ENCODE data around the gene SH3RF1.
"Not testable (repeated sequence)": the region's sequence is repeated elsewhere in the genome, so short reads cannot be mapped to it uniquely, and the experiment has no call there.

Gene SH3RF1

DNA sequence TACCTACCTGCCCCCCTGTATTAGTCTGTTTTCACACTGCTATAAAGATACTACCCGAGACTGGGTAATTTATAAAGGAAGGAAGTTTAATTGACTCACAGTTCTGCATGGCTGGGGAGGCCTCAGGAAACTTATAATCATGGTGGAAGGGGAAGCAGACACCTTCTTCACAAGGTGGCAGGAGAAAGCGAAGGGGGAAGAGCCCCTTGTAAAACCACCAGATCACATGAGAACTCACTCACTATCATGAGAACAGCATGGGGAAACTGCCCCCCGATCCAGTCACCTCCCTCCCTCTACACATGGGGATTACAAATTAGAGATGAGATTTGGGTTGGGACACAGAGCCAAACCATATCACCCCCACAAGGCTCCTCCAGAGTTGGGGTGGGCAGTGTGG, 17.2 kb upstream of the SH3RF1 start:
- not testable (repeated sequence) for H2BK12ac ChIP-seq (ENCODE audit: low read length); H3K14ac ChIP-seq (ENCODE audit: low read length); H3K79me1 ChIP-seq (ENCODE audit: low read length); H3K27ac ChIP-seq (ENCODE audit: low read depth, low read length); DNase-seq; H3K79me2 ChIP-seq (ENCODE audit: control insufficient read depth, insufficient read depth, low read length, poor library complexity); H3K4me1 ChIP-seq (ENCODE audit: control insufficient read depth in 1 of 2, insufficient read depth in 2 of 2, low read length in 2 of 2); H2BK5ac ChIP-seq (ENCODE audit: low read depth, low read length, poor library complexity); H3K27me3 ChIP-seq (ENCODE audit: insufficient read depth, low read length); H3K23ac ChIP-seq (ENCODE audit: low read length); H3K18ac ChIP-seq (ENCODE audit: low read length); H4K91ac ChIP-seq (ENCODE audit: low read depth, low read length); H2BK120ac ChIP-seq (ENCODE audit: insufficient read depth, low read length, poor library complexity); H3K4ac ChIP-seq (ENCODE audit: low read depth, low read length); H4K8ac ChIP-seq (ENCODE audit: low read depth, low read length); H2AK5ac ChIP-seq (ENCODE audit: low read length); H3K9me3 ChIP-seq (ENCODE audit: insufficient read depth, low read depth, low read length); H3K36me3 ChIP-seq (ENCODE audit: control insufficient read depth in 1 of 2, insufficient read depth in 2 of 2, low read length in 2 of 2); H2AFZ ChIP-seq (ENCODE audit: insufficient read depth, low read length, poor library complexity); H4K12ac ChIP-seq (ENCODE audit: low read depth, low read length); H3K9ac ChIP-seq (ENCODE audit: low read length); H3K4me2 ChIP-seq (ENCODE audit: low read length); H3K4me3 ChIP-seq (ENCODE audit: low read depth, low read length)
- no CpG with 5 or more reads among the region's 3 CpGs for WGBS (ENCODE audit: extremely low coverage, insufficient coverage, insufficient read length)

DNA sequence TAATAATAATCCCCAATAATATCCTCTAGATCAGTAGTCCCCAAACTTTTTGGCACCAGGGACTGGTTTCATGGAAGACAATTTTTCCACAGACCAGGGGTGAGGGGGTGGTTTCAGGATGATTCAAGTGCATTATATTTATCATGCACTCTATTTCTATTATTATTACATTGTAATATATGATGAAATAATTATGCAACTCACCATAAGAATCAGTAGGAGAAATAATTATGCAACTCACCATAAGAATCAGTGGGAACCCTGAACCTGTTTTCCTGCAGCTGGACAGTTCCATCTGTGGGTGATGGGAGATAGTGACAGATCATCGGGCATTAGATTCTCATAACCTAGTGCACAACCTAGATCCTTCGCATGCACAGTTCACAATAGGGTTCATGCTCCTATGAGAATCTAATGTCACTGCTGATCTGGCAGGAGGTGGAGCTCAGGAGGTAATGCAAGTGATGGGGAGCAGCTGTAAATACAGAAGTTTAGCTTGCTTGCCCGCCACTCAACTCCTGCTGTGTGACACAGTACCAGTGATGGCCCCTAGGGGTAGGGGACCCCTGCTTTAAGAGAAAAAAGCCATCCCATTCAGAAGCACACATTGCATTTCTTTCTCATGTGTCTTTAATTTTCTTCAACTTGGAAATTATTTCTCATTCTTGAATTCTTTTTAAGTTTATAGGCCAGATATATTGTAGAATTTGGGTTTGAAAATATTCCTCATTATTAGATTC, 16.0 kb upstream of the SH3RF1 start:
- Histone ChIP-seq H3K27ac (ENCODE audit: low read depth, low read length) (no peak overlapping the region), H3K23ac (ENCODE audit: low read length) (no peak overlapping the region), H3K4ac (ENCODE audit: low read depth, low read length) (no peak overlapping the region), H3K14ac (ENCODE audit: low read length) (no peak overlapping the region), H3K9me3 (ENCODE audit: insufficient read depth, low read depth, low read length) (peaks cover 1% of the 10 kb centered on the region), H2AFZ (ENCODE audit: insufficient read depth, low read length, poor library complexity) (no peak overlapping the region), H2AK5ac (ENCODE audit: low read length) (no peak overlapping the region), H3K4me3 (ENCODE audit: low read depth, low read length) (no peak overlapping the region), H3K27me3 (ENCODE audit: insufficient read depth, low read length) (no peaks in the 10 kb centered on the region), H3K4me2 (ENCODE audit: low read length) (no peak overlapping the region), H3K79me1 (ENCODE audit: low read length) (no peaks in the 10 kb centered on the region), H2BK5ac (ENCODE audit: low read depth, low read length, poor library complexity) (no peak overlapping the region), H3K79me2 (ENCODE audit: control insufficient read depth, insufficient read depth, low read length, poor library complexity) (no peaks in the 10 kb centered on the region), H3K18ac (ENCODE audit: low read length) (no peak overlapping the region), H2BK12ac (ENCODE audit: low read length) (no peak overlapping the region), H3K4me1 (ENCODE audit: control insufficient read depth in 1 of 2, insufficient read depth in 2 of 2, low read length in 2 of 2) (no peaks in the 10 kb centered on the region), H3K9ac (ENCODE audit: low read length) (no peak overlapping the region), H4K91ac (ENCODE audit: low read depth, low read length) (no peak overlapping the region), H3K36me3 (ENCODE audit: control insufficient read depth in 1 of 2, insufficient read depth in 2 of 2, low read length in 2 of 2) (no peaks in the 10 kb centered on the region), H2BK120ac (ENCODE audit: insufficient read depth, low read length, poor library complexity) (no peak overlapping the region), H4K12ac (ENCODE audit: low read depth, low read length) (no peak overlapping the region), H4K8ac (ENCODE audit: low read depth, low read length) (no peak overlapping the region)
- peak in 1 of 2 donors; percentile 9 for DNase-seq
- WGBS (ENCODE audit: extremely low coverage, insufficient coverage, insufficient read length): no CpG with 5 or more reads among the region's 3 CpGs

DNA sequence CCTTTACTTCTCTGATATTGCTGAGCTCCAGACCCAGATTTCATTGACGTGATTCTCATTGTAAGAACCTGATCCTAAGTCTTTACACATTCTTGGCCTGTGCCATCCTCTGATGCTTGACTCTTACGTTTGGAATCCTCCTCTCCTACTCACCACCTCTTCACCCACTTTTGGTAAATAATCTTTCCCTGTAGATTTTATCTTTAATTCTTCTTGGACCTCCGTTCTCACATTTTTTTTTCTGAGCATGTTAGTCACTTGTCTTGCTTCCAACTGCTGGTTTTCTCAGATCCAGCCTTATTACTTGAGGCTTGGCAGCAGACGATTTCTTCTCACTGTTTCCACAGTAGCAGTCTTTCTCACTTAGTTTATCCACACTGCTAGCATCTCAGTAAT, 12.4 kb upstream of the SH3RF1 start:
- H3K4me1 ChIP-seq (ENCODE audit: control insufficient read depth in 1 of 2, insufficient read depth in 2 of 2, low read length in 2 of 2): no peaks in the 10 kb centered on the region
- DNase-seq: peak; percentile 53 to 80
- no peak overlapping the region for H2BK5ac ChIP-seq (ENCODE audit: low read depth, low read length, poor library complexity)
- no peak overlapping the region for H2AFZ ChIP-seq (ENCODE audit: insufficient read depth, low read length, poor library complexity)
- H3K4ac ChIP-seq (ENCODE audit: low read depth, low read length): no peak overlapping the region
- no peak overlapping the region for H3K18ac ChIP-seq (ENCODE audit: low read length)
- H3K79me2 ChIP-seq (ENCODE audit: control insufficient read depth, insufficient read depth, low read length, poor library complexity): no peaks in the 10 kb centered on the region
- H4K8ac ChIP-seq (ENCODE audit: low read depth, low read length): no peak overlapping the region
- no peak overlapping the region for H4K12ac ChIP-seq (ENCODE audit: low read depth, low read length)
- peaks cover 1% of the 10 kb centered on the region for H3K9me3 ChIP-seq (ENCODE audit: insufficient read depth, low read depth, low read length)
- no peak overlapping the region for H2BK12ac ChIP-seq (ENCODE audit: low read length)
- no peak overlapping the region for H3K9ac ChIP-seq (ENCODE audit: low read length)
- H2AK5ac ChIP-seq (ENCODE audit: low read length): no peak overlapping the region
- no peak overlapping the region for H3K27ac ChIP-seq (ENCODE audit: low read depth, low read length)
- no peak overlapping the region for H3K23ac ChIP-seq (ENCODE audit: low read length)
- no peaks in the 10 kb centered on the region for H3K27me3 ChIP-seq (ENCODE audit: insufficient read depth, low read length)
- H3K36me3 ChIP-seq (ENCODE audit: control insufficient read depth in 1 of 2, insufficient read depth in 2 of 2, low read length in 2 of 2): no peaks in the 10 kb centered on the region
- H3K14ac ChIP-seq (ENCODE audit: low read length): no peak overlapping the region
- H3K4me2 ChIP-seq (ENCODE audit: low read length): no peak overlapping the region
- no peaks in the 10 kb centered on the region for H3K79me1 ChIP-seq (ENCODE audit: low read length)
- no peak overlapping the region for H4K91ac ChIP-seq (ENCODE audit: low read depth, low read length)
- no peak overlapping the region for H2BK120ac ChIP-seq (ENCODE audit: insufficient read depth, low read length, poor library complexity)
- no CpG with 5 or more reads among the region's 4 CpGs for WGBS (ENCODE audit: extremely low coverage, insufficient coverage, insufficient read length)
- no peak overlapping the region for H3K4me3 ChIP-seq (ENCODE audit: low read depth, low read length)

DNA sequence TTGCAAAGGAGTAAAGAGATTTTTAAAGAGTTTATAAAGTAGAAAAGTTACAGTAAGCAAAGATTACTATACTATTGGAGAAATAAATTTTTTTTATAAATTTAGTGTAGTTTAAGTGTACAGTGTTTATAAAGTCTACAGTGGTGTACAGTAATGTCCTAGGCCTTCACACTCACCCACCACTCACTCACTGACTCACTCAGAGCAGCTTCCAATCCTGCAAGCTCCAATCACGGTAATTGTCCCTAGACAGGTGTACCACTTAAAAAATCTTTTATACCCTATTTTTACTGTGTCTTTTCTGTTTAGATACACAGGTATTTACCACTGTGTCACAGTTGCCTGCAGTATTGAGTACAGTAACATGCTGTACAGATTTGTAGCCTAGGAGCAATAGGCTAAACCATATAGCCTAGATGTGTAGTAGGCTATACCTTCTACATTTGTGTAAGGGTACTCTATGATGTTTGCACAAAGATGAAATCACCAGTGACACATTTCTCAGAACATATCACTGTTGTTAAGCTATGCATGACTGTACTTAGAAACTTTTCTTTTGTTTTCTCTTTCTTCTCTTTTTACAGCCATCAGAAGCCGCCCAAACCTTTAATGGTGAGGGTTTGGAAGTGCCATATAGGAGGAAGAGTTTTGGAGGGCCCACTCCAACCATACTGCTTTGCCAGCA, 11.8 kb upstream of the SH3RF1 start:
- no peak overlapping the region for H2BK120ac ChIP-seq (ENCODE audit: insufficient read depth, low read length, poor library complexity)
- DNase-seq: peak in 1 of 2 donors; percentile 70
- no peak overlapping the region for H2BK12ac ChIP-seq (ENCODE audit: low read length)
- H3K18ac ChIP-seq (ENCODE audit: low read length): no peak overlapping the region
- no peak overlapping the region for H4K12ac ChIP-seq (ENCODE audit: low read depth, low read length)
- no peak overlapping the region for H3K14ac ChIP-seq (ENCODE audit: low read length)
- no peaks in the 10 kb centered on the region for H3K79me2 ChIP-seq (ENCODE audit: control insufficient read depth, insufficient read depth, low read length, poor library complexity)
- H3K23ac ChIP-seq (ENCODE audit: low read length): no peak overlapping the region
- H4K91ac ChIP-seq (ENCODE audit: low read depth, low read length): no peak overlapping the region
- H2AK5ac ChIP-seq (ENCODE audit: low read length): no peak overlapping the region
- H3K4me3 ChIP-seq (ENCODE audit: low read depth, low read length): no peak overlapping the region
- peaks cover 1% of the 10 kb centered on the region for H3K9me3 ChIP-seq (ENCODE audit: insufficient read depth, low read depth, low read length)
- H3K27ac ChIP-seq (ENCODE audit: low read depth, low read length): no peak overlapping the region
- no peaks in the 10 kb centered on the region for H3K36me3 ChIP-seq (ENCODE audit: control insufficient read depth in 1 of 2, insufficient read depth in 2 of 2, low read length in 2 of 2)
- H2AFZ ChIP-seq (ENCODE audit: insufficient read depth, low read length, poor library complexity): no peak overlapping the region
- H4K8ac ChIP-seq (ENCODE audit: low read depth, low read length): no peak overlapping the region
- no peaks in the 10 kb centered on the region for H3K79me1 ChIP-seq (ENCODE audit: low read length)
- no peak overlapping the region for H3K9ac ChIP-seq (ENCODE audit: low read length)
- H3K4me1 ChIP-seq (ENCODE audit: control insufficient read depth in 1 of 2, insufficient read depth in 2 of 2, low read length in 2 of 2): no peaks in the 10 kb centered on the region
- H3K4ac ChIP-seq (ENCODE audit: low read depth, low read length): no peak overlapping the region
- H3K4me2 ChIP-seq (ENCODE audit: low read length): no peak overlapping the region
- no CpG with 5 or more reads among the region's 2 CpGs for WGBS (ENCODE audit: extremely low coverage, insufficient coverage, insufficient read length)
- no peaks in the 10 kb centered on the region for H3K27me3 ChIP-seq (ENCODE audit: insufficient read depth, low read length)
- H2BK5ac ChIP-seq (ENCODE audit: low read depth, low read length, poor library complexity): no peak overlapping the region

Measured in trophoblast cell (in vitro differentiated cells and primary cell).